HepG2 (cell line): ENCODE measurements around the gene ADGRG6.

Experiments
- SETDB1 ChIP-seq: sonication (generic); formaldehyde crosslinking; IDR thresholded peaks from 2 replicates; pipeline ENCODE4 v1.5.1; 2020; ENCODE audit warnings: missing genetic modification reagents, mild to moderate bottlenecking, borderline replicate concordance
- ZNF274 ChIP-seq: sonication (generic); formaldehyde crosslinking; IDR thresholded peaks from 2 replicates; pipeline ENCODE4 v1.5.1; 2020; ENCODE audit warnings: mild to moderate bottlenecking, missing genetic modification reagents

- TF ChIP-seq SETDB1 (CRISPR knock-in tag), result no peak
- TF ChIP-seq ZNF274, result no peak
Measured at GRCh38 chr6:142455957-142456589, 154.3 kb downstream of the ADGRG6 start.
